Measurements from ENCODE around the gene GOLGA2. TPM values are rescaled to one million over a fixed set of nuclear protein-coding genes. Genes with fewer than 3 reads are reported as not detected.

Gene GOLGA2
- total and polyA plus RNA-seq, 2 of the 4 experiments (the other 2 are of a cell fraction) = 118 to 146 TPM

- Histone ChIP-seq H3K36me3 (ENCODE audit: control insufficient read depth, insufficient read depth, low read length) (peaks cover 73% of the 10 kb centered on the region), H3K4me2 (ENCODE audit: low read depth, low read length) (no peak overlapping the region), H3K9ac (ENCODE audit: low read depth, low read length) (no peak overlapping the region), H3K18ac (ENCODE audit: low read depth, low read length) (no peak overlapping the region), H2BK120ac (ENCODE audit: low read depth, low read length) (no peak overlapping the region), H2AK5ac (ENCODE audit: low read depth, low read length) (no peak overlapping the region), H2AFZ (replicated peaks; ENCODE audit: low read length, poor library complexity) (no peak overlapping the region), H4K8ac (ENCODE audit: low read depth in 2 of 2, low read length in 2 of 2) (no peak overlapping the region), H2AK9ac (replicated peaks; ENCODE audit: low read depth, low read length, poor library complexity) (no peak overlapping the region), H4K91ac (ENCODE audit: insufficient read depth, low read depth, low read length) (no peak overlapping the region), H3K4me1 (ENCODE audit: control insufficient read depth, insufficient read depth, low read length) (no peaks in the 10 kb centered on the region), H2BK5ac (ENCODE audit: low read depth, low read length, poor library complexity, severe bottlenecking) (no peak overlapping the region), H3K9me1 (ENCODE audit: insufficient read depth, low read length) (no peaks in the 10 kb centered on the region), H3K79me1 (ENCODE audit: low read depth in 1 of 2, low read length in 2 of 2) (peaks cover 5% of the 10 kb centered on the region in 2 experiments; a peak in 1 of 4 replicates), H4K20me1 (ENCODE audit: insufficient read depth, low read length) (peaks cover 12% of the 10 kb centered on the region), H3K27ac (ENCODE audit: insufficient read depth, low read length) (no peak overlapping the region), H3K9me3 (ENCODE audit: control insufficient read depth, insufficient read depth, low read length) (no peaks in the 10 kb centered on the region), H3K14ac (replicated peaks; ENCODE audit: low read depth, low read length) (no peak overlapping the region), H3K27me3 (ENCODE audit: control insufficient read depth, insufficient read depth, low read length) (no peaks in the 10 kb centered on the region), H3K4ac (ENCODE audit: low read depth, low read length) (no peak overlapping the region), H4K5ac (ENCODE audit: low read depth, low read length) (no peak overlapping the region), H2BK20ac (ENCODE audit: low read depth, low read length) (no peak overlapping the region), H3K4me3 (ENCODE audit: insufficient read depth, low read depth, low read length) (no peak overlapping the region), H2BK15ac (ENCODE audit: low read depth, low read length) (no peak overlapping the region), H3K56ac (ENCODE audit: extremely low read depth, insufficient read depth, low read length) (no peak overlapping the region), H3K23ac (ENCODE audit: low read depth, low read length) (no peak overlapping the region)
- intact Hi-C loops (cut with micrococcal nuclease) = no loop called here
- DNase-seq (no peak), ATAC-seq (ENCODE audit: low read depth) (no peak)
- in situ Hi-C loops (cut with MboI; ENCODE audit: low sequenced_read_pairs) = no loop called here
- dilution Hi-C loops (cut with HindIII; ENCODE audit: low sequenced_read_pairs, unreplicated experiment) = no loop called here
- no TSS peak for BruUV-seq (replicated peaks)
- POLR2A ChIA-PET (ENCODE audit: unreplicated experiment) = no interaction called here
- TF ChIP-seq CHD1 (IDR thresholded peaks at IDR 0.05; ENCODE audit: low read depth, low read length) = no peak
- no peak for TF ChIP-seq FOS (IDR thresholded peaks at IDR 0.05; ENCODE audit: low read depth, low read length)
- no peak for TF ChIP-seq USF2 (IDR thresholded peaks at IDR 0.05; ENCODE audit: low read depth, low read length)
- TF ChIP-seq CEBPB (IDR thresholded peaks at IDR 0.05; ENCODE audit: low read depth, low read length) = no peak
- no peak for TF ChIP-seq NFE2L2 (IDR thresholded peaks at IDR 0.05; ENCODE audit: low read depth, low read length)
- TF ChIP-seq CTCF (conservative IDR thresholded peaks at IDR 0.05; ENCODE audit: low read depth, low read length) = no peak
- TF ChIP-seq SMC3 (IDR thresholded peaks at IDR 0.05; ENCODE audit: low read depth, low read length) = no peak
- no peak for TF ChIP-seq BHLHE40 (IDR thresholded peaks at IDR 0.05; ENCODE audit: low read depth, low read length)
- no peak for TF ChIP-seq MXI1 (IDR thresholded peaks at IDR 0.05; ENCODE audit: borderline replicate concordance, low read depth, low read length)
- no peak for TF ChIP-seq RAD21 (IDR thresholded peaks at IDR 0.05; ENCODE audit: low read length)
- WGBS, 2 experiments (ENCODE audit: extremely low coverage in 2 of 2, insufficient read length in 1 of 2) = 93% methylated on average over 6 of the region's 9 CpGs; no CpG with 5 or more reads in 1 of the 2 experiments
- CTCF ChIA-PET = no interaction called here
Observed at GRCh38 chr9:128259156-128259555, 16.7 kb downstream of the GOLGA2 start.
